ENCODE measurements around the gene DENND1A.
A peak's percentile ranks its signal among the peaks of the same experiment; 100 is the strongest.

Gene DENND1A

GRCh38 chr9:123586275-123586674 lies 343.7 kb downstream of the DENND1A start:
- H3K4me3 ChIP-seq (ENCODE audit: low read depth, low read length): no peak overlapping the region
- TF ChIP-seq CTCF (conservative IDR thresholded peaks at IDR 0.05; ENCODE audit: low read depth, low read length): no peak
- no peak for DNase-seq (ENCODE audit: low read depth)

GRCh38 chr9:123584202-123585176 lies 345.4 kb downstream of the DENND1A start:
- H3K4me3 ChIP-seq (ENCODE audit: low read depth, low read length): no peak overlapping the region
- DNase-seq (ENCODE audit: low read depth): peak; percentile 10
- TF ChIP-seq CTCF (conservative IDR thresholded peaks at IDR 0.05; ENCODE audit: low read depth, low read length): no peak

GRCh38 chr9:123583646-123584045 lies 346.3 kb downstream of the DENND1A start:
- no peak for TF ChIP-seq CTCF (conservative IDR thresholded peaks at IDR 0.05; ENCODE audit: low read depth, low read length)
- no peak overlapping the region for H3K4me3 ChIP-seq (ENCODE audit: low read depth, low read length)
- no peak for DNase-seq (ENCODE audit: low read depth)

GRCh38 chr9:123571240-123571639 lies 358.7 kb downstream of the DENND1A start:
- no peak overlapping the region for H3K4me3 ChIP-seq (ENCODE audit: low read depth, low read length)
- TF ChIP-seq CTCF (conservative IDR thresholded peaks at IDR 0.05; ENCODE audit: low read depth, low read length): no peak
- no peak for DNase-seq (ENCODE audit: low read depth)

GRCh38 chr9:123568691-123569688 lies 360.9 kb downstream of the DENND1A start:
- no peak overlapping the region for H3K4me3 ChIP-seq (ENCODE audit: low read depth, low read length)
- no peak for TF ChIP-seq CTCF (conservative IDR thresholded peaks at IDR 0.05; ENCODE audit: low read depth, low read length)
- DNase-seq (ENCODE audit: low read depth): peak; percentile 59

GRCh38 chr9:123567013-123567412 lies 362.9 kb downstream of the DENND1A start:
- H3K4me3 ChIP-seq (ENCODE audit: low read depth, low read length): no peak overlapping the region
- DNase-seq (ENCODE audit: low read depth): no peak
- TF ChIP-seq CTCF (conservative IDR thresholded peaks at IDR 0.05; ENCODE audit: low read depth, low read length): no peak
